HEK293T (cell line): Measurements from ENCODE around the gene CBS.
"Not testable (repeated sequence)": the region's sequence is repeated elsewhere in the genome, so short reads cannot be mapped to it uniquely, and the experiment has no call there.

Experiments used
- BHLHE40 ChIP-seq: fragments of 450-650 bp; IDR thresholded peaks from 2 replicates; pipeline ENCODE4 v1.6.1; 2016; ENCODE audit warnings: mild to moderate bottlenecking, moderate library complexity, borderline replicate concordance
- ELF4 ChIP-seq: fragments of 450-650 bp; IDR thresholded peaks from 2 replicates; pipeline ENCODE4 v1.6.1; 2017; ENCODE audit warnings: antibody characterized with exemption
- FOXA1 ChIP-seq: fragments of 450-650 bp; IDR thresholded peaks from 2 replicates; pipeline ENCODE4 v1.6.1; 2016; ENCODE audit warnings: mild to moderate bottlenecking
- FOXK2 ChIP-seq: fragments of 450-650 bp; IDR thresholded peaks from 2 replicates; pipeline ENCODE4 v1.6.1; 2016; ENCODE audit warnings: mild to moderate bottlenecking
- FOXM1 ChIP-seq: fragments of 450-650 bp; IDR thresholded peaks from 2 replicates; pipeline ENCODE4 v1.6.1; 2017; ENCODE audit warnings: mild to moderate bottlenecking, borderline replicate concordance
- HDGF ChIP-seq: fragments of 450-650 bp; IDR thresholded peaks from 2 replicates; pipeline ENCODE4 v1.6.1; 2017; ENCODE audit warnings: antibody characterized with exemption, borderline replicate concordance
- NFRKB ChIP-seq: fragments of 450-650 bp; IDR thresholded peaks from 2 replicates; pipeline ENCODE4 v1.6.1; 2016; ENCODE audit warnings: mild to moderate bottlenecking, moderate library complexity
- PKNOX1 ChIP-seq: fragments of 450-650 bp; IDR thresholded peaks from 2 replicates; pipeline ENCODE4 v1.6.1; 2016
- SP1 ChIP-seq: fragments of 450-650 bp; IDR thresholded peaks from 2 replicates; pipeline ENCODE4 v1.6.1; 2017
- ZNF384 ChIP-seq: fragments of 450-650 bp; IDR thresholded peaks from 2 replicates; pipeline ENCODE4 v1.6.1; 2016

- not testable (repeated sequence) for TF ChIP-seq FOXA1, FOXK2, BHLHE40, HDGF, ELF4, FOXM1, SP1, ZNF384, NFRKB, PKNOX1
Observed at GRCh38 chr21:43042169-43042568, 33.5 kb downstream of the CBS start.
